ENCODE results near the gene GPR157. TPM values are rescaled to one million over a fixed set of nuclear protein-coding genes. Genes with fewer than 3 reads are reported as not detected.
"Not testable (repeated sequence)": the region's sequence is repeated elsewhere in the genome, so short reads cannot be mapped to it uniquely, and the experiment has no call there.

Gene GPR157
- total and polyA plus RNA-seq, 5 donors from 2014 or later = 0.92 to 2.1 (median 1.2) TPM

DNA sequence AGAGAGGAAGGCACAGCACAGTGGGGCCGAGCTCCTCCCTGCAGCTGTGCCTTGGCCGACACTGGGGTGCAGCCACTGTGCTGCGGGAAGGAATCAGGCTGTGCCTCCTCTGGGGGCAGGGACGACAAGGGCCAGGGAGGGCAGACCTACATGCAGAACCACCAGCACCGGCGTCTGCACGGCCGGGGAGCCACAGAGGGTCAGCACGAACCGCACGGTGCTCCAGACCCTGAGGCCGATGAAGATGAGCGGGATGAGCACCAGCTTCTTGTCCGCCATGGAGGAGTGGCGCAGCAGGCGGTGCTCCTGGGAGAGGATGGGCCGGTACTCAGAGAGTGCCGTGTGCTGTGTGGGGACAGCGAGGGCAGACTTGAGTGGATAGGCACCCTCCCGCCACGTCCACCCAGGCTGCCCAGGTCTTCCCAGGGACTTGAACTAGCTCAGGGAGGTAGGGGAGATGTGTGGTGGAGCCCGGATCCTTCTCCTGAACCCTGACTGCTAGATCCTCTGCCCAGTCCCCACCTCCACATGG lies 23.5 kb downstream of the GPR157 start:
- no peak for DNase-seq
- no peak overlapping the region for H3K27ac ChIP-seq (ENCODE audit: insufficient read depth, low read length, poor library complexity, severe bottlenecking)
- H3K9me3 Mint-ChIP-seq = no peaks in the 10 kb centered on the region
- H3K27me3 Mint-ChIP-seq = peaks cover 4% of the 10 kb centered on the region
- no peaks in the 10 kb centered on the region for H3K9me3 ChIP-seq (ENCODE audit: control insufficient read depth in 2 of 2, low read length in 2 of 2)
- H3K36me3 ChIP-seq (ENCODE audit: control insufficient read depth, insufficient read depth, low read length) = no peaks in the 10 kb centered on the region
- H3K4me3 Mint-ChIP-seq = no peak overlapping the region
- no peaks in the 10 kb centered on the region for H3K4me1 Mint-ChIP-seq
- H3K36me3 Mint-ChIP-seq = peaks cover 18% of the 10 kb centered on the region
- H3K27ac Mint-ChIP-seq = no peak overlapping the region
- H3K4me1 ChIP-seq (ENCODE audit: control insufficient read depth, insufficient read depth, low read length, poor library complexity, severe bottlenecking) = no peaks in the 10 kb centered on the region
- H3K4me3 ChIP-seq (ENCODE audit: low read depth, low read length) = no peak overlapping the region
- no peaks in the 10 kb centered on the region for H3K27me3 ChIP-seq (ENCODE audit: control insufficient read depth, insufficient read depth, low read length)
- no peak for ATAC-seq (ENCODE audit: low read depth in 2 of 2)

DNA sequence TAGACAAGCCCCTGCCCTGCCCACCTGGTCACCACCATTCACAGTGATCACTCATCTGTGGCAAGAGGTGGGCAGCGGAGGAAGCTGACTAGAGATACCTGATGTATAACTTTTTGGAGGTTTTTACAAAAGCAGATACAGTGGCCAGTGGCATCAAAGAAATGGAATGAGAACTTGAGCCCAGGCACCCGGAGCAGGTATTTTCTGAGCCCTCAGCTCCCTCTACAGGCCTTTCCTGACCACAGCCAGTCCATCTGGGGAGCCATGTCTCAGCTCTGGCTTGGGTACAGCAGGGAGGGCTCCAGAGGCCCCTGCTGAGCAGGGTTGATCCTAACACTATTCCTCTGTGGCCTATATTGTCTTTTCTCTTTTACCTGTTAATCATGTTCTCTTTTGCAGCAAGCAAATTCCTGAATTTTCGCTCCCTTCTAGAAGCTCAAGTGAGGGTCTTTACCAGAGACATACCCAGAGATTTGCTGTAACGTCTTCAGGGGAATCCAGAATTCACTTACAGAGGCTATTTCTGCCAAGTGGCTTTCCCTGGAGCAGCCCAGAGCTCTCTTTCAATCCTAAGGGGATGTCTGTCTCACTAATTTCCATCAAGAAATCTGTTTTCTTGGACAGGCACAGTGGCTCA lies 27.3 kb downstream of the GPR157 start:
- Mint-ChIP-seq H3K4me3 (no peak overlapping the region), H3K27me3 (peaks cover 4% of the 10 kb centered on the region), H3K36me3 (peaks cover 10% of the 10 kb centered on the region), H3K27ac (no peak overlapping the region), H3K9me3 (no peaks in the 10 kb centered on the region), H3K4me1 (peaks cover 0 to 1% (median 0%) of the 10 kb centered on the region in 4 donors)
- no peaks in the 10 kb centered on the region for H3K36me3 ChIP-seq (ENCODE audit: control insufficient read depth, insufficient read depth, low read length)
- H3K27ac ChIP-seq (ENCODE audit: insufficient read depth, low read length, poor library complexity, severe bottlenecking) = no peak overlapping the region
- H3K4me3 ChIP-seq (ENCODE audit: low read depth, low read length) = no peak overlapping the region
- ATAC-seq (ENCODE audit: low read depth in 2 of 2) = no peak
- no peaks in the 10 kb centered on the region for H3K4me1 ChIP-seq (ENCODE audit: control insufficient read depth, insufficient read depth, low read length, poor library complexity, severe bottlenecking)
- no peaks in the 10 kb centered on the region for H3K27me3 ChIP-seq (ENCODE audit: control insufficient read depth, insufficient read depth, low read length)
- no peaks in the 10 kb centered on the region for H3K9me3 ChIP-seq (ENCODE audit: control insufficient read depth in 2 of 2, low read length in 2 of 2)
- DNase-seq = peak in 1 of 3 donors; percentile 62

DNA sequence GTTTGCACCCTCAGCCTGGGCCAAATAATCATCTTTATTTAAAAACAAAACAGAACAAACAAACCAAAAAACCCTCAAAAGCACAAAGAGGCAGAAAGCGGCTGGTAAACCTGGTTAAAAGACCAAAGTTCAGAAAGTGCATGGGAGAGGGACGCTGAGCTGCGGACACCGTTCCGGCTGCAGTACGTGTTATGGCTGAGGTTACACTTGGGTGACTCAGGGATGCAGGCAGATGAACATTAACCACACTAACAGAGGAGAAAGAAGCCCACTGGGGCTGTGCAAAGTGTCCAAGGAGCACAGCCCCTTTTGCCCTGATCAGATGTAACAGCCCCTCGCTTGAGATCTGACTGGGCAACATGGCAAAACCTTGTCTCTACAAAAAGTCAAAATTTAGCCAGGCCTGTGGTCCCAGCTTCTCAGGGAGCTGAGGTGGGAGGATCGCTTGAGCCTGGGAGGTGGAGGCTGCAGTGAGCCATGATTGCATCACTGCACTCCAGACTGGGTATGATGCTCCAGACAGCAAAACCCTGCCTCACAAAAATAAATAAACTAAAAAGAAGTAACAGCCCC lies 28.3 kb downstream of the GPR157 start:
- H3K4me3 Mint-ChIP-seq = no peak overlapping the region

DNA sequence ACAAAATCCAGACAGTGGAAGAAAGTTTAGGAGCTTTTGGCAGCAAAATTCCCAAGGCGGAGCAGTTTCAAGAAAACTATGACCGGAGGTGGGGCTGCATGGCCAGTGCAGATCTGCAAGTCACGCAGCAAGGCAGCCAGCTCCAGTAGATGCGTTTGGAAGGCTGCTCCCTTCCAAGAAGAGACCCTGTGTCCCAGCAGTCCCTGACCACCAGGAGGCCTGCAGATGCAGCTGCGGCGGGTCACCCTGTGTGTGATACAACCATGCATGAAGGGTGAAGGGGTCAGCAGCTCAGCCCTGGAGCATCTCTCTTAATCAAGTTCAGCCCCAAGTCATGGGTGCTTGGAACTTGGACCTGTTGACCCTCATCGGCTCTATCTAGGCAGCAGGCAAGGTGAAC lies 29.3 kb downstream of the GPR157 start:
- no peaks in the 10 kb centered on the region for H3K36me3 ChIP-seq (ENCODE audit: control insufficient read depth, insufficient read depth, low read length)
- H3K4me3 Mint-ChIP-seq = no peak overlapping the region
- no peak overlapping the region for H3K4me3 ChIP-seq (ENCODE audit: low read depth, low read length)
- H3K27ac Mint-ChIP-seq = no peak overlapping the region
- no peaks in the 10 kb centered on the region for H3K4me1 ChIP-seq (ENCODE audit: control insufficient read depth, insufficient read depth, low read length, poor library complexity, severe bottlenecking)
- DNase-seq (no peak), ATAC-seq (ENCODE audit: low read depth in 2 of 2) (no peak)
- H3K27me3 ChIP-seq (ENCODE audit: control insufficient read depth, insufficient read depth, low read length) = peaks cover 3% of the 10 kb centered on the region
- peaks cover 10% of the 10 kb centered on the region for H3K36me3 Mint-ChIP-seq
- H3K27ac ChIP-seq (ENCODE audit: insufficient read depth, low read length, poor library complexity, severe bottlenecking) = no peak overlapping the region
- H3K4me1 Mint-ChIP-seq = peaks cover 0 to 1% (median 0%) of the 10 kb centered on the region in 4 donors
- peaks cover 7% of the 10 kb centered on the region for H3K27me3 Mint-ChIP-seq
- H3K9me3 ChIP-seq (ENCODE audit: control insufficient read depth in 2 of 2, low read length in 2 of 2) = no peaks in the 10 kb centered on the region
- no peaks in the 10 kb centered on the region for H3K9me3 Mint-ChIP-seq

More for the DNA sequence above, 28.3 kb downstream of the GPR157 start:
- H3K27ac ChIP-seq (ENCODE audit: insufficient read depth, low read length, poor library complexity, severe bottlenecking) = no peak overlapping the region
- Mint-ChIP-seq H3K4me1 (peaks cover 0 to 1% (median 0%) of the 10 kb centered on the region in 4 donors), H3K27ac (no peak overlapping the region), H3K9me3 (no peaks in the 10 kb centered on the region), H3K27me3 (peaks cover 4% of the 10 kb centered on the region), H3K36me3 (peaks cover 10% of the 10 kb centered on the region)
- no peak for ATAC-seq (ENCODE audit: low read depth in 2 of 2)
- H3K36me3 ChIP-seq (ENCODE audit: control insufficient read depth, insufficient read depth, low read length) = no peaks in the 10 kb centered on the region
- no peaks in the 10 kb centered on the region for H3K9me3 ChIP-seq (ENCODE audit: control insufficient read depth in 2 of 2, low read length in 2 of 2)
- no peaks in the 10 kb centered on the region for H3K27me3 ChIP-seq (ENCODE audit: control insufficient read depth, insufficient read depth, low read length)
- no peak for DNase-seq
- H3K4me3 ChIP-seq (ENCODE audit: low read depth, low read length) = no peak overlapping the region
- H3K4me1 ChIP-seq (ENCODE audit: control insufficient read depth, insufficient read depth, low read length, poor library complexity, severe bottlenecking) = no peaks in the 10 kb centered on the region

DNA sequence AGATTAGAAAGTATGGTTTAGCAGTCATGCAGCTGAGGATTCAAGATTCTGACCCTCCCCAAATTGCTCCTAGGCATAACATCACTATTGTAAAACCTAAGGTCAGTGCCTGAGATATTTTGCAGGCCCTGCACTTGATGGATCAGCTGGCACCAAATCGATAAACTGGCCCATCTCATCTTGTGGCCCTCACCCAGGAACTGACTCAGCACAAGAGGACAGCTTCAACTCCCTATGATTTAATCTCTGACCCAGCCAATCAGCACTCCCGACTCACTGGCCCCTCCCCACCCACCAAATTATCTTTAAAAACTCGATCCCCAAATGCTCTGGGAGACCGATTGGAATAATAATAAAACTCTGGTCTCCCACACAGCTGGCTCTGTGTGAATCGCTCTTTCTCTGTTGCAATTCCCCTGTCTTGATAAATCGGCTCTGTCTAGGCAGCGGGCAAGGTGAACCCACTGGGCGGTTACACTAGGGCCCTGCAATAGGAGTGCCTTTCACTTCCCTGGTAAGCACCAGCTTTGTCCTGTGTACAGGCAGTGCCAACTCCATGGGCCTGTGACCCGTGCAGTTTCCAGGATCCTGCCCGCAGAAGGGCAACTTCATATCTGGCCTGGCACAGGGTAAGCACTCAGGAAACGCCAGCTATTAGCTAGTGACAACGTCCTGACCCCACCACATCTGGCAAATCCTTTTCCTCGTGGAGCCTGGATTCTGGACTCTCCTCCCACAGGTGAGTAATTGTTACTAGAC lies 30.8 kb downstream of the GPR157 start:
- no peak for ATAC-seq (ENCODE audit: low read depth in 2 of 2)
- no peak for DNase-seq
- H3K4me1 ChIP-seq (ENCODE audit: control insufficient read depth, insufficient read depth, low read length, poor library complexity, severe bottlenecking) = no peaks in the 10 kb centered on the region
- peaks cover 5% of the 10 kb centered on the region for H3K36me3 Mint-ChIP-seq
- peak overlapping the region in 1 of 3 donors; percentile 49 for H3K27ac Mint-ChIP-seq
- H3K27ac ChIP-seq (ENCODE audit: insufficient read depth, low read length, poor library complexity, severe bottlenecking) = no peak overlapping the region
- no peaks in the 10 kb centered on the region for H3K36me3 ChIP-seq (ENCODE audit: control insufficient read depth, insufficient read depth, low read length)
- no peak overlapping the region for H3K4me3 Mint-ChIP-seq
- peaks cover 9% of the 10 kb centered on the region for H3K27me3 ChIP-seq (ENCODE audit: control insufficient read depth, insufficient read depth, low read length)
- peaks cover 8% of the 10 kb centered on the region for H3K27me3 Mint-ChIP-seq
- no peaks in the 10 kb centered on the region for H3K9me3 ChIP-seq (ENCODE audit: control insufficient read depth in 2 of 2, low read length in 2 of 2)
- peaks cover 0 to 1% (median 0%) of the 10 kb centered on the region in 4 donors for H3K4me1 Mint-ChIP-seq
- no peaks in the 10 kb centered on the region for H3K9me3 Mint-ChIP-seq
- H3K4me3 ChIP-seq (ENCODE audit: low read depth, low read length) = no peak overlapping the region

DNA sequence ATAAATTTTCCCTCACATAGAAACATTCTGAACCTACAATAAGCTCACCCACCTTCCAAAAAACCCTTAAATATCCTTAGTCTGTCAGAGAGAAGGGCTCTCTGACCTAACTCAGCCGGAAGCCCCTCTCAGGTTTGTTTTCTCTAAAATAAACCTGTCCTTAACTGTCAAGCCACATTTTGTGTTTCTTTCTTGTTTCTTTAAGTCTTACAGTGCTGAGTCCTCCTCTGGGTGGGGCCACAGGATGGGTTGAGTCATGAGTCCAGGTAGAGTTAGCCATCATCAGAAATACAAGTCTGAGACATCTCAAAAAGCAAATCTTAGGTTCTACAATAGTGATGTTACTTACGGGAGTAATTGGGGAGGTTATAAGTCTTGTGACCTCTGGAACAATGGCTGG lies 33.1 kb downstream of the GPR157 start:
- Mint-ChIP-seq H3K4me1 (peaks cover 0 to 1% (median 0%) of the 10 kb centered on the region in 4 donors), H3K9me3 (no peaks in the 10 kb centered on the region), H3K4me3 (no peak overlapping the region), H3K27ac (no peak overlapping the region), H3K27me3 (peaks cover 5% of the 10 kb centered on the region), H3K36me3 (no peaks in the 10 kb centered on the region)
- Histone ChIP-seq H3K4me1 (ENCODE audit: control insufficient read depth, insufficient read depth, low read length, poor library complexity, severe bottlenecking) (no peaks in the 10 kb centered on the region), H3K4me3 (ENCODE audit: low read depth, low read length) (no peak overlapping the region), H3K27me3 (ENCODE audit: control insufficient read depth, insufficient read depth, low read length) (peaks cover 14% of the 10 kb centered on the region), H3K9me3 (ENCODE audit: control insufficient read depth in 2 of 2, low read length in 2 of 2) (no peaks in the 10 kb centered on the region), H3K36me3 (ENCODE audit: control insufficient read depth, insufficient read depth, low read length) (no peaks in the 10 kb centered on the region), H3K27ac (ENCODE audit: insufficient read depth, low read length, poor library complexity, severe bottlenecking) (no peak overlapping the region)
- DNase-seq = no peak
- no peak for ATAC-seq (ENCODE audit: low read depth in 2 of 2)

DNA sequence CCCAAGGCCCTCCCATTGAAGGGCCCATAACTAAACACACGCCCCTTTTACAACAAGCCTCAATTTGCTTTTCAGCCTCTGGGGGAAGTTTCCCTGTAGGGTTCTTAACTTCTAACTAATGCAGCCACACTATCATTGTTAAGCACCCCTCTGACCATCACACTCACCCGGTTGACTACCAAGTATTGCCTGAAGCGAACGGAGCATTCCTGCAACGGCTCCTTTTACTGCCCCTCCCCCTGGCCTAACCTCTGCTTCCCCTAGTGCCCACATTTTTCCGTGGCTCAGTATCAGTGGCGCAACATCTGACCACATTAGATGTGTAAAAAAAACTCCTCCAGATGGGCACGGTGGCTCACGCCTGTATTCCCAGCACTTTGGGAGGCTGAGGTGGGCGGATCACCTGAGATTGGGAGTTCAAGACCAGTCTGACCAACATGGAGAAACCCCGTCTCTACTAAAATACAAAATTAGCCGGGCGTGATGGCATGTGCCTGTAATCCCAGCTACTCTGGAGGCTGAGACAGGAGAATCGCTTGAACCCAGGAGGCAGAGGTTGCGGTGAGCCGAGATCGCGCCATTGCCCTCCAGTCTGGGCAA lies 34.8 kb downstream of the GPR157 start:
- H3K36me3 Mint-ChIP-seq; H3K9me3 ChIP-seq (ENCODE audit: control insufficient read depth in 2 of 2, low read length in 2 of 2); H3K36me3 ChIP-seq (ENCODE audit: control insufficient read depth, insufficient read depth, low read length); H3K27ac ChIP-seq (ENCODE audit: insufficient read depth, low read length, poor library complexity, severe bottlenecking); H3K4me3 ChIP-seq (ENCODE audit: low read depth, low read length); ATAC-seq (ENCODE audit: low read depth in 2 of 2); H3K27ac Mint-ChIP-seq; DNase-seq; H3K9me3 Mint-ChIP-seq; H3K27me3 Mint-ChIP-seq; H3K4me1 Mint-ChIP-seq; H3K4me1 ChIP-seq (ENCODE audit: control insufficient read depth, insufficient read depth, low read length, poor library complexity, severe bottlenecking); H3K4me3 Mint-ChIP-seq: not testable (repeated sequence)
- peaks cover 20% of the 10 kb centered on the region for H3K27me3 ChIP-seq (ENCODE audit: control insufficient read depth, insufficient read depth, low read length)

All from CD4-positive, CD25-positive, alpha-beta regulatory T cell (primary cell).